ENCODE measurements around the gene CATSPERE. TPM values are rescaled to one million over a fixed set of nuclear protein-coding genes. Genes with fewer than 3 reads are reported as not detected.
"Not testable (repeated sequence)": the region's sequence is repeated elsewhere in the genome, so short reads cannot be mapped to it uniquely, and the experiment has no call there.

CATSPERE gene
- total RNA-seq, 4 donors from 2014 or later = 3.0 to 5.3 (median 3.6) TPM

- Histone ChIP-seq H3K27ac (no peak overlapping the region), H3K4me1 (no peaks in the 10 kb centered on the region), H3K36me3 (no peaks in the 10 kb centered on the region), H3K4me3 (replicated peaks in 1 of 3) (no peak overlapping the region), H3K9me3 (no peaks in the 10 kb centered on the region), H3K27me3 (no peaks in the 10 kb centered on the region)
- TF ChIP-seq CTCF (IDR thresholded peaks at IDR 0.05) (no peak), POLR2A (IDR thresholded peaks at IDR 0.05) (no peak)
- 78% methylated on average over 2 of the region's 2 CpGs for WGBS, 2 donors
- intact Hi-C loops (cut with DNase I) = no loop called here
- no peak for DNase-seq
Observed at GRCh38 chr1:244548558-244549115, 87.6 kb downstream of the CATSPERE start.

GRCh38 chr1:244552336-244552735 is 91.3 kb downstream of the CATSPERE start:
- intact Hi-C loops (cut with DNase I) = no loop called here

GRCh38 chr1:244556263-244556662 is 95.2 kb downstream of the CATSPERE start:
- Histone ChIP-seq H3K27ac (no peak overlapping the region), H3K4me1 (no peaks in the 10 kb centered on the region), H3K9me3 (no peaks in the 10 kb centered on the region), H3K27me3 (no peaks in the 10 kb centered on the region), H3K36me3 (no peaks in the 10 kb centered on the region), H3K4me3 (replicated peaks in 1 of 3) (no peak overlapping the region)
- WGBS, 2 donors = 91 to 97% methylated on average over 1 of the region's 1 CpG
- no peak for TF ChIP-seq POLR2A (IDR thresholded peaks at IDR 0.05)
- TF ChIP-seq CTCF (IDR thresholded peaks at IDR 0.05) = no peak
- no peak for DNase-seq
- intact Hi-C loops (cut with DNase I) = no loop called here

More at GRCh38 chr1:244552336-244552735, 91.3 kb downstream of the CATSPERE start:
- TF ChIP-seq POLR2A (IDR thresholded peaks at IDR 0.05) = no peak
- no peak for TF ChIP-seq CTCF (IDR thresholded peaks at IDR 0.05)
- Histone ChIP-seq H3K27me3 (no peaks in the 10 kb centered on the region), H3K9me3 (no peaks in the 10 kb centered on the region), H3K36me3 (no peaks in the 10 kb centered on the region), H3K27ac (no peak overlapping the region), H3K4me1 (no peaks in the 10 kb centered on the region), H3K4me3 (replicated peaks in 1 of 3) (no peak overlapping the region)
- WGBS, 2 donors = 73 to 83% methylated on average over 6 of the region's 6 CpGs
- DNase-seq = no peak

GRCh38 chr1:244557565-244557964 is 96.5 kb downstream of the CATSPERE start:
- Histone ChIP-seq H3K4me3 (replicated peaks in 1 of 3) (no peak overlapping the region), H3K27me3 (no peaks in the 10 kb centered on the region), H3K9me3 (no peaks in the 10 kb centered on the region), H3K27ac (no peak overlapping the region), H3K36me3 (no peaks in the 10 kb centered on the region), H3K4me1 (no peaks in the 10 kb centered on the region)
- DNase-seq = no peak
- 37 to 88% methylated on average over 1 of the region's 1 CpG for WGBS, 2 donors
- intact Hi-C loops (cut with DNase I) = no loop called here
- TF ChIP-seq CTCF (IDR thresholded peaks at IDR 0.05) = no peak

GRCh38 chr1:244559561-244559960 is 98.5 kb downstream of the CATSPERE start:
- no peaks in the 10 kb centered on the region for H3K4me1 ChIP-seq
- no peaks in the 10 kb centered on the region for H3K27me3 ChIP-seq
- no peaks in the 10 kb centered on the region for H3K36me3 ChIP-seq
- no peaks in the 10 kb centered on the region for H3K9me3 ChIP-seq
- 97 to 99% methylated on average over 1 of the region's 1 CpG for WGBS, 2 donors
- H3K27ac ChIP-seq = no peak overlapping the region
- DNase-seq = no peak
- intact Hi-C loops (cut with DNase I) = no loop called here
- TF ChIP-seq POLR2A (IDR thresholded peaks at IDR 0.05) = no peak
- no peak for TF ChIP-seq CTCF (IDR thresholded peaks at IDR 0.05)
- no peak overlapping the region for H3K4me3 ChIP-seq (replicated peaks in 1 of 3)

GRCh38 chr1:244562877-244563276 is 101.8 kb downstream of the CATSPERE start:
- 100% methylated on average over 1 of the region's 1 CpG for WGBS, 2 donors
- H3K4me3 ChIP-seq (replicated peaks in 1 of 3); intact Hi-C loops (cut with DNase I); DNase-seq; H3K9me3 ChIP-seq; H3K27me3 ChIP-seq; H3K36me3 ChIP-seq; H3K4me1 ChIP-seq; H3K27ac ChIP-seq: not testable (repeated sequence)
